HUES64 (cell line): ENCODE results near the gene EXOC6.
A peak's percentile ranks its signal among the peaks of the same experiment; 100 is the strongest.

ENCODE experiments used
- H3K27ac ChIP-seq: 2 replicates; pipeline ENCODE4 v1.7.0; 2013; ENCODE audit warnings: low read depth, low read length, inconsistent platforms
- H3K27me3 ChIP-seq: 2 replicates; pipeline ENCODE4 v1.6.1; 2013; ENCODE audit warnings: mild to moderate bottlenecking, low read length; ENCODE audit not compliant: insufficient read depth
- H3K36me3 ChIP-seq: 2 replicates; pipeline ENCODE4 v1.6.1; 2013; ENCODE audit warnings: mild to moderate bottlenecking, low read length; ENCODE audit not compliant: insufficient read depth
- H3K4me1 ChIP-seq: 2 replicates; pipeline ENCODE4 v1.6.1; 2013; ENCODE audit warnings: mild to moderate bottlenecking, low read length, moderate library complexity; ENCODE audit not compliant: insufficient read depth
- H3K4me3 ChIP-seq: 2 replicates; pipeline ENCODE4 v1.5.1; 2013; ENCODE audit warnings: mild to moderate bottlenecking, low read length, moderate library complexity
- H3K9ac ChIP-seq: 2 replicates; pipeline ENCODE4 v1.6.1; 2013; ENCODE audit warnings: mild to moderate bottlenecking, low read depth, low read length
- H3K9me3 ChIP-seq: 2 replicates; pipeline ENCODE4 v1.6.1; 2013; ENCODE audit warnings: low read depth, low read length; ENCODE audit not compliant: insufficient read depth
- WGBS: fragments of 150-250, 120-280 bp; methylation state at CpG from one replicate; pipeline ENCODE4 v1.1.7; 2013; ENCODE audit warnings: missing lambda C conversion rate; 5-methylcytosine and 5-hydroxymethylcytosine counted together

Gene EXOC6

GRCh38 chr10:92834986-92835385 is 13.3 kb upstream of the EXOC6 start:
- H3K4me1 ChIP-seq: peaks cover 17% of the 10 kb centered on the region; the same call in 1 of the 2 replicates
- H3K9ac ChIP-seq: no peak overlapping the region
- no peaks in the 10 kb centered on the region for H3K27me3 ChIP-seq
- H3K27ac ChIP-seq: no peak overlapping the region
- H3K4me3 ChIP-seq: no peak overlapping the region
- H3K36me3 ChIP-seq: no peaks in the 10 kb centered on the region
- H3K9me3 ChIP-seq: no peaks in the 10 kb centered on the region

- Histone ChIP-seq H3K9ac (no peak overlapping the region), H3K4me1 (peaks cover 17% of the 10 kb centered on the region; the same call in 1 of the 2 replicates), H3K27ac (no peak overlapping the region), H3K36me3 (no peaks in the 10 kb centered on the region), H3K9me3 (no peaks in the 10 kb centered on the region), H3K27me3 (no peaks in the 10 kb centered on the region), H3K4me3 (no peak overlapping the region)
- WGBS: 93% methylated on average over 4 of the region's 4 CpGs
Observed at GRCh38 chr10:92837456-92837855, 10.9 kb upstream of the EXOC6 start.

DNA sequence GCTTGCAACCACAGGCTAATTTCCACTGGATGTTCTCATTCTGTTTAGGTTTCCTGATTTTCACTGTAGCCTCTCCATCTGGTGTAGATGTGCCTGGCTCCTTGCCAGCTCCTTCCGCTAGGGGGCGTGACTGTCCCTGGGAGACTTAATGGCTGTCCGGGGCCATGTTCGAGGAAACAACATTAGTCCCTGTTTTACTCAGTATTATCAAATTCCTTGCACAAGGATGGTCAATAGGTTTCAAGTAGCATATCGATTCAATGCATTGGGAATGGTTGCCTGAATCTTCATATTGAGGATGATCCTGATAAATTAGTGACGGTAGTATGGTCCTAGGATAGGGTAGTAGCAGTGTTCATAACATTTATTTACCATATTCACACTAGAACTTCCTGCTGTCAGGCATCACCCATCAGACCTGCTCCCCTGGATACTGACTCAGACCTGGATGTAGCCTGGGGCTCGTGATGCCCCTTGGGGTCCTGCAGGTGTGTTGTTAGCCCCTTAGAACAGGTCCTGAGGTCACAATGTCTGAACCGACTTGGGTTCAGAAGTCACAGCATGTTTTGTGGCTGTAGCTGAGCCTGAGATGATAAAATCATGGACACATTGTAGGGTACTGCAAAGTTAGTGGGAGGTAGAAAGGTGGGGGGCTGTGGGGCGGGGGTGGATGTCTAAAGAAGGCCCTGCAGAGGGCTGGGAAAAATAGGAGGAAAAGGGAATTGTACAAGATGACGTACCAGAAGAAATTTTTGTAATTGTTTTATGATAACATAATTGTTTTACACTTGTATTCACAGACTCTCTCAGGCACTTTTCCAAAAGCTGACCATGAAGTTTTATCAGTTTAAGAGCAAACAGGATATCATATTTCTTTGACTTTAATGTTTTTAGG is 8.9 kb upstream of the EXOC6 start:
- Histone ChIP-seq H3K36me3 (no peaks in the 10 kb centered on the region), H3K27me3 (no peaks in the 10 kb centered on the region), H3K4me3 (no peak overlapping the region), H3K9ac (no peak overlapping the region), H3K9me3 (no peaks in the 10 kb centered on the region), H3K27ac (no peak overlapping the region), H3K4me1 (peaks cover 10% of the 10 kb centered on the region; the same call in 1 of the 2 replicates)
- 59% methylated on average over 8 of the region's 10 CpGs for WGBS

- H3K27me3 ChIP-seq: peaks cover 29% of the 10 kb centered on the region
- no peak overlapping the region for H3K4me3 ChIP-seq
- H3K9me3 ChIP-seq: peaks cover 7% of the 10 kb centered on the region
- H3K27ac ChIP-seq: no peak overlapping the region
- WGBS: 83% methylated on average over 3 of the region's 3 CpGs
- peaks cover 5% of the 10 kb centered on the region; the same call in 1 of the 2 replicates for H3K4me1 ChIP-seq
- no peaks in the 10 kb centered on the region for H3K36me3 ChIP-seq
- H3K9ac ChIP-seq: no peak overlapping the region
Observed at GRCh38 chr10:92844746-92845145, 3.6 kb upstream of the EXOC6 start.

DNA sequence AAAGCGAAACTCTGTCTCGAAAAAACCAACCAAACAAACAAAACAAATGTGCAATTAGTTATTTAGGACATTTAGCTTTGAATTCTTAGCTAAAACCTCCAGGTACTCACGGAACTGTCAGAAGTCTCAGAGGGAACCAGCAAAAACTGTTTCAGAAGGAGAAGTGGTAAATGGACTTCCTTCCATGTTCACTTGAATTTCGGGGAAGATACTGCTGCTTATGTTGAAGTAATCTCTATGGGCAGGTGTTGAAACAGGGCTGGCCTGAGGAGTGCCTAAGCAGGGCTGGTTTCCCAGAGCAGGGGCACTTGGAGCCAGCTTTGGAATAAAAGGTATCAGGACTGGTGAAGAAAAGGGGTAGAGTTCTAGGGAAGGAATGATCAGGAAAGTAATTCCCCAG is 2.4 kb upstream of the EXOC6 start:
- peaks cover 5% of the 10 kb centered on the region; the same call in 1 of the 2 replicates for H3K4me1 ChIP-seq

GRCh38 chr10:92846344-92846743 is 2.0 kb upstream of the EXOC6 start:
- Histone ChIP-seq H3K4me1 (peaks cover 5% of the 10 kb centered on the region; the same call in 1 of the 2 replicates), H3K9ac (no peak overlapping the region), H3K27ac (no peak overlapping the region), H3K4me3 (no peak overlapping the region), H3K36me3 (no peaks in the 10 kb centered on the region), H3K9me3 (peaks cover 7% of the 10 kb centered on the region), H3K27me3 (peaks cover 44% of the 10 kb centered on the region)
- 86% methylated on average over 2 of the region's 3 CpGs for WGBS

More for the DNA sequence above, 2.4 kb upstream of the EXOC6 start:
- Histone ChIP-seq H3K27me3 (peaks cover 41% of the 10 kb centered on the region), H3K9me3 (peaks cover 7% of the 10 kb centered on the region), H3K27ac (no peak overlapping the region), H3K36me3 (no peaks in the 10 kb centered on the region), H3K4me3 (no peak overlapping the region), H3K9ac (no peak overlapping the region)
- WGBS: 93% methylated on average over 3 of the region's 4 CpGs

DNA sequence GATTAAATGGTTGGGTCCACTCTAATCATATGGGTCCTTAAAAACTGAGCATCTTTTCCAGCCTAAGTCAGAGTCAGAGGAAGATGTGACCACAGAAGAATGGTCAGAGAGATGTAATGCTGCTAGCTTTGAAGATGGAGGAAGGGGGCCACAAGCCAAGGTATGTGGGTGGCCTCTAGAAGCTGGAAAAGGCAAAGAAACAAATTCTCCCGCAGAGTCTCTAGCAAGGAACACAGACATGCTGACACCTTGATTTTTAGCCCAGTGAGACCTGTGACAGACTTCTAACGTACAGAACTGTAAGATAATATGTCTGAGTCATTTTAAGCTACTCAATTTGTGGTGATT is 1.5 kb upstream of the EXOC6 start:
- Histone ChIP-seq H3K9me3 (peaks cover 7% of the 10 kb centered on the region), H3K27ac (no peak overlapping the region), H3K4me3 (no peak overlapping the region), H3K4me1 (peaks cover 5% of the 10 kb centered on the region; the same call in 1 of the 2 replicates), H3K36me3 (no peaks in the 10 kb centered on the region), H3K9ac (no peak overlapping the region), H3K27me3 (peaks cover 45% of the 10 kb centered on the region)
- WGBS: 96% methylated on average over 2 of the region's 2 CpGs

GRCh38 chr10:92847202-92847864 is 987 bp upstream of the EXOC6 start:
- peaks cover 49% of the 10 kb centered on the region for H3K27me3 ChIP-seq
- peaks cover 7% of the 10 kb centered on the region for H3K9me3 ChIP-seq
- no peak overlapping the region for H3K9ac ChIP-seq
- H3K27ac ChIP-seq: no peak overlapping the region
- 81% methylated on average over 4 of the region's 4 CpGs for WGBS
- H3K4me3 ChIP-seq: peak overlapping the region; percentile 89; the same call in 1 of the 2 replicates
- H3K4me1 ChIP-seq: peaks cover 5% of the 10 kb centered on the region; the same call in 1 of the 2 replicates
- H3K36me3 ChIP-seq: no peaks in the 10 kb centered on the region

DNA sequence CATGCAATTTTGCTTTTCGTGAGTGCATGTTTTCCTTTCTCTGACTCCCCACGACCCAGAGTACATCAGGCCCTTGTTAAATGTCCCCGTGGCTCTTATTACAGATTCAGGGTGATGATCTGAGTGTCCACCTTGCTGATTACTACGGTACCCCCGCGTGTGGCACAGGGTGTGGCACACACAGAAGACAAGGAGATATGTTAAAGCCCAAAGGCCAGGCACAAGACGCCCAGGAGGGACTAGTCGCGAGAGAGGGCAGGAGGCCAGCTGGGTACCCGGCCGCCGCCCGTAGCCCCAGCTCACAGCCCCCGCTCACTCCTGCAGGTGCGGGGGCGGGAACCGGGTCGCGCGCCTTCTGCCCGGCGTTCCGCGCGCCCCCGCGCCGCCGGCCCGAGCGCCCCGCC is 281 bp upstream of the EXOC6 start:
- Histone ChIP-seq H3K36me3 (no peaks in the 10 kb centered on the region), H3K27me3 (peaks cover 49% of the 10 kb centered on the region), H3K4me3 (peak overlapping the region; percentile 89), H3K4me1 (peaks cover 5% of the 10 kb centered on the region; the same call in 1 of the 2 replicates), H3K27ac (no peak overlapping the region), H3K9me3 (peaks cover 7% of the 10 kb centered on the region), H3K9ac (0 out of 2 replicates have a peak overlapping the region, but pooled peaks have one; percentile 29)
- WGBS: 5% methylated on average over 32 of the region's 32 CpGs

DNA sequence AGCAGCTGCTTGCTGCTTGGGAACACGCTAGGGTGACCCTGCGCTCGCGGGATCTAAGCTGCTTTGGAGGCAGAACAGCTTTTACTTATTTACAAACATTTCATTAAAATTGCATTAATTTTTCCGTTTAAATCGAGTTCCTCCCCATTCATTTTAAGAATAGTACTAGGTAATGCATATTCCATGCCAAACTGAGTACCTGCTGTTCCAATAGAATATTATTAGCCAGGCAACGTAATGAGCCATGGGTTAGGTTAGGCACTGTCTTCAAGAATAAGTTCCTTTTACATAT is 860 bp downstream of the EXOC6 start:
- Histone ChIP-seq H3K27ac (no peak overlapping the region), H3K4me1 (peaks cover 5% of the 10 kb centered on the region; the same call in 1 of the 2 replicates), H3K9me3 (peaks cover 7% of the 10 kb centered on the region), H3K36me3 (no peaks in the 10 kb centered on the region), H3K9ac (peak overlapping the region; percentile 84; the same call in 1 of the 2 replicates), H3K27me3 (peaks cover 49% of the 10 kb centered on the region), H3K4me3 (peak overlapping the region; percentile 89)
- WGBS: 9% methylated on average over 7 of the region's 7 CpGs

GRCh38 chr10:92849576-92850090 is 1.3 kb downstream of the EXOC6 start:
- H3K36me3 ChIP-seq: no peaks in the 10 kb centered on the region
- peaks cover 49% of the 10 kb centered on the region for H3K27me3 ChIP-seq
- H3K27ac ChIP-seq: no peak overlapping the region
- peak overlapping the region; percentile 89 for H3K4me3 ChIP-seq
- WGBS: 74% methylated on average over 2 of the region's 2 CpGs
- H3K9ac ChIP-seq: no peak overlapping the region
- H3K9me3 ChIP-seq: peaks cover 7% of the 10 kb centered on the region
- H3K4me1 ChIP-seq: peaks cover 5% of the 10 kb centered on the region; the same call in 1 of the 2 replicates
